HG03039 (cell line): ENCODE data around the gene LENG8.
"Not testable (repeated sequence)": the region's sequence is repeated elsewhere in the genome, so short reads cannot be mapped to it uniquely, and the experiment has no call there.

ENCODE experiments used
- ATAC-seq: cut with Tn5 transposase; IDR thresholded peaks from one replicate; pipeline ENCODE4 v1.9.1; 2021; ENCODE audit warnings: mild to moderate bottlenecking, moderate library complexity; ENCODE audit not compliant: unreplicated experiment

The LENG8 gene

GRCh38 chr19:54509200-54509940 is 60.4 kb downstream of the LENG8 start:
- not testable (repeated sequence) for ATAC-seq
